IPS-NIHi11 (cell line): Measurements from ENCODE around the gene SMC1B.
"Not testable (repeated sequence)": the region's sequence is repeated elsewhere in the genome, so short reads cannot be mapped to it uniquely, and the experiment has no call there.

Experiments
- DNase-seq: peaks from one replicate; pipeline ENCODE4 v3.0.0; 2012; ENCODE audit warnings: mixed read lengths, low spot score

Gene SMC1B

DNA sequence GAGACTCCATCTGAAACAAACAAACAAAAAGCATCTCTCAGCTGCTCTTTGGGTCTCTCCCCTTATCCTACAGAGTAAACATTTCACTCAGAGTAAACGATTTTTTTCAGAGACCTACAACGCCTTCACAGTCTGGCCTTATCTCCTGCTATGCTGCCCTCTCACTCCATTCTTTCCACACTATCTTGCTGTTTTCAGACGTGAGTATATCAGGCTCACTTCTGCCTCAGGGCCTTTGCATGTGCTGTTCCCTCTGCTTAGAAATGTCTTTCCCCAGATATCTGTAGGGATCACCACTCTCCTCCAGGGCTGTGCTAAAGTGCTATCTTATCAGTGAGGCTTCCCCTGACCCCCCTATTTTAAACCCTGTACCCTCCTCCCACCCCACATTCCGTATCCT lies 6.6 kb upstream of the SMC1B start:
- no peak for DNase-seq

DNA sequence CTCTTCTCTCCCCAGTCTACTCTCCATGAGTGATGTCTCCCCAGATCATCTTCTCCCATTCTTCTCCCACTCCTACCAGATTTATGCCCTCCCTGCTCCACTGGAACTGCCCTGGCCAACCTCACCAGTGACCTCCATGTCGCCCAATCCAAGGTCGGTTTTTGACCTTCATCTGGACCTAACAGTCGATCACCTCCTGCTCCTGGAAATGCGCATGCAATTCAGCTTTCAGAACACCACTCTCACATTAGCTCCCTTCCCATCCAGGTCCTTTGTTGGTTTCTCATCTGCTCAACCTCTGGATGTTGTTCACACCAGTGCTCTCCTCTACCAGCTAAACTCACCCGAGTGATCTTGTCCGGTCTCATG lies 5.4 kb upstream of the SMC1B start:
- DNase-seq: no peak

GRCh38 chr22:45418056-45418769 lies 4.8 kb upstream of the SMC1B start:
- DNase-seq: no peak

DNA sequence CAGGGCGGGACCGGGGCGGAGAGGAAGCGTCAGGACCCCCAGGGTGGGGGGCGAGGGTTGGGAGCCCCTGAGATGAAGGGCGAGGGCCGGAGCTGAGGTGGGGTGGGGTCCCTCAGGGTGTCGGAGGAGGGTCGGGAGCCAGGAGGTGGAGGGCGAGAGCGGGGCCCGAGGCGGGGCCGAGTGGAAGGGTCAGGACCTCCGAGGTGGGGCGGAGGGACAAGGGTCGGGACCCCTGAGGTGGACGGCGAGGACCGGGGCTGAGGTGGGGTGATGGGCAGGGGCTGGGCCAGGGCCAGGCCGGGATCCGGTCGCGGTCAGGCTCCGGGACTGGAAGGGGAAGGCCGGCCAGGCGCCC lies 409 bp downstream of the SMC1B start:
- DNase-seq: no peak

DNA sequence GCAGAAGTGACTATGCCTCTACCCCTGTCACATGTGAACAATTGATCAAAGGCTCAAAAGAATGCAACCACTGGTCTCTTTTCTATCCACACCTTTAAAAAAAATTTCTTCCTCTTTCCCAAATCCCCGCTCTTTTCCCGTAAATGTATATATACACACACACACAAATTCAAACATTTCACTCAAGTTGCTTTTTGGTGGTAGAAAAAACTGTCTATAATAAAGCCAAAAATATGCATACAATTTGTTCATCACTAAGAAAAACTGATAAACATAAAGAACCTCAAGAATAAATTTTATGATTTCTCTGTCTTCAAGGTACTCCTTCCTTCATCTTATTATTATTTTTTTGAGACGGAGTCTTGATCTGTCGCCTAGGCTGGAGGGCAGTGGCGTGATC lies 5.6 kb downstream of the SMC1B start:
- DNase-seq: no peak

- no peak for DNase-seq
These were observed 10.9 kb downstream of the SMC1B start for GRCh38 chr22:45402466-45402985.

DNA sequence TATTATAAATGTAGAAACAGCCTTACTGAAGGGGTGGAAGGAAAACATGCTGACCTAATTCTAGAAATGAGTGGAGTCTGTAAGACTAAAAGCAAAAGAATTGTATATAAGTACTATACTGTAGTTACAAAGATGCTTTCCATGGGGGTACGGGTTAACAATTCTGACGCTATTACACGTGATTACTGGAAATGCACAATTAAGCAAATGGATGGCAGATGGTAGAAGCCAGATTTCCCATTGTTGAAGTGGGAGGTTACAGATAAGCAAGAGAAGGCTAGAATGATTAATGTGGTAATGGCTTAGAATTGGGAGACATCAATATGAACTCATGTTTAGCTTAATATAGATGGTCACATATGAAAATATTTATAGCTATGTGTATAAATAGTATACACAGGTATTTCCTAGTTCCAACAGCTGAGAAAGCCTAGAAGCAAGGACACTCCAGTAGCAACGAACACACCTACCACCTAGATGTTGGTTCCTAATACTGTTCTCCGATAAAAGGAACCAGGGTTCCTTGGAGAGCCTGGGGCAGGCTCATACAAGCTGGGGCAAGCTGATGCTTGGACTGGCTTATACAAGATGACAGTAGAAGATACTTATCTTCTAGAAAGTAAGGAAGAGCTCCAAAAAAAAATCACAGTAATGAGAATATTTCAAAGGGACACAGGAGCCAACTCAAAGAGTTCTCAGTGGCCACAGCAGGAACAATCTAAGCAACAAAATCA lies 13.5 kb downstream of the SMC1B start:
- no peak for DNase-seq

DNA sequence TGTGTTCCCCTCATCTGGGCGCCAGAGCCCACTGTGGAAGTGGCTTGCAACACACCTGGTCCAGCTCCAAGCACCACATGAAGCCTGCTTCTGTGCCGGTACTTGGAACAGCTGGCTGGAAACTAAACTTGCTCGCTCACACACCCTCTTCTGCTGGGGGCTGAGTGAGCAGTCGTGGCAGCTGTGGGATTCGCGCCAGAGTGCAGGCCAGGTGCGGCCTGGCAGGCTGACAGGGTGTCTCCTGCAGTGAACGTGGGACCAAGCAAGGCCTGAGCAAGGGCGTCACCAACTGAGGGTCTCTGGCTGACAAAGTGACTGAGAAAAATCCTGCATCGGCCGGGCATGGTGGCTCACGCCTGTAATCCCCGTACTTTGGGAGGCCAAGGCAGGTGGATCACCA lies 15.2 kb downstream of the SMC1B start:
- DNase-seq: no peak

GRCh38 chr22:45397806-45398205 lies 15.6 kb downstream of the SMC1B start:
- DNase-seq: no peak

DNA sequence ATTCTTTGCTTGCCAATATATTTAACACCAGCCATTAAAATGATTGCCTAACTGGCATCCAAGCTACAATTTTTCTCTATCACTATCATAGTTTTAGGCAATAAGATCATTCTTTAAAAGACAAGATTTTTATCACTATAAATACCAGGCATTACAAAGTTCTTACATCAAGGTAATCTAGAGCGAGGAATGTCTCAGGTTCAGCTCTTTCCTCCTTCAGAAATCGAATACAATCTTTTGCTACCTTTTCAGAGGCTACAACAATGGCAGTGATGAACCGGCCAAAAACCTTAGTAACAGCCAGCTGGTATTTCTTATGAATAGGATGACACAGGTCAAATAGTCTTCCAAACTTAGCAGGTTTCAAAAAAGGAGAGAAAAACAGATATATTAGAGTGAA lies 23.9 kb downstream of the SMC1B start:
- DNase-seq: no peak

GRCh38 chr22:45381348-45381747 lies 32.1 kb downstream of the SMC1B start:
- DNase-seq: no peak

- no peak for DNase-seq
These were observed 36.7 kb downstream of the SMC1B start for GRCh38 chr22:45376703-45377102.

- no peak for DNase-seq
These were observed 37.4 kb downstream of the SMC1B start for GRCh38 chr22:45376009-45376408.

- not testable (repeated sequence) for DNase-seq
These were observed 39.8 kb downstream of the SMC1B start for GRCh38 chr22:45373592-45373991.

- DNase-seq: no peak
These were observed 46.7 kb downstream of the SMC1B start for GRCh38 chr22:45366713-45367112.

GRCh38 chr22:45359627-45360026 lies 53.8 kb downstream of the SMC1B start:
- DNase-seq: no peak

DNA sequence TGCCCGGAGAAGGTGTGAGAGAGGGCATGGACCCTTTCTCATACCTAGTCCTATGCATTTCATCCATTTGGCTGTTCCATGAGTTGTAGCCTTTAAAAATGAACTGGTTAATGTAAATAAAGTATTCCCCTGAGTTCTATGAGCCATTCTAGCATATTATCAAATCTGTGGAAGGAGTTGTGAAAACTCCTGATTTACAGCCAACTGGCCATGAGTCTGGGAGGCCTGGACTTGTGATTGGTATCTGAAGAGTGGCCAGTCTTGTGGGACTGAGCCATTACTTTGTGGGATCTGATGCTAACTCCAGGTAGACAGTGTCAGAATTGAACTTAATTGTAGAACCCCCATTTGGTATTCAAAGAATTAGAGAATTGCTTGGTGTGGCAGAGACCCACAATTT lies 55.3 kb downstream of the SMC1B start:
- DNase-seq: no peak

DNA sequence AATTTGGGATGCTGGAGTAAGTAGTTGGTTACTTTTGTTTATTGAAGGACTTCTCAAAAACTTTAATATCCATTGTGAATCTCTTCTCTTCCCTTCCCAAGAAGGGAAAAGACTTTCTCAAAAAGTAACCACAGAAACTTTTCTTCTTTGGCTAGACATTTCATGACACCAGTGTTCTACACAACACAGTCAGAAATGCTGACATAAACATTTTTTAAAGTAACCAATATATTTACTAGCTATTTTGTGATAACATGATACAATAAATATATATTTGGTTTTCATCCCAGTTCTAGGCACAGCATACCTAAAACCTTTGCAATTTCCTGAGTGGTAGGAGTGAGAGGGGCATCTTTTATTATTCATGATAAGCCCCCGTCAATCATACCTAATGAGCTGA lies 55.9 kb downstream of the SMC1B start:
- DNase-seq: no peak

DNA sequence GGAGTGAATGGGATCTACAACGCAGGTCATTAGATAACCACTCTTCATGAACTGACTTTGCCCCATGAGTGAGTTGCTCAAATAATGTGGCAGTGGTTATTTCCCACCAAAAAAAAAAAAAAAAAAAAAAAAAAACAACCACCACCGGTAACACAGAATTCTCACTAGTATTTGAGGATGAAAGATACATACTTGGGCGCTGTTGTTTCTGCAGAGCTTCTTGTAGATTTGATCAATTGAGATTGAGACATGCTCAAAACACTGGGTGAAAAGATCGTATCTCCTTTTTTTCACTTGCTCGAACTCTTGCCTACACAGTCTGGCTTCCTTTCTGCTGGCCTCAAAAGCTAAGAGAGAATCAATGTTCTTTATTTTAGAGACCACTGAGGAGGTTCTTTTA lies 59.6 kb downstream of the SMC1B start:
- no peak for DNase-seq

- not testable (repeated sequence) for DNase-seq
These were observed 60.6 kb downstream of the SMC1B start for GRCh38 chr22:45352757-45353156.

GRCh38 chr22:45351956-45352355 lies 61.4 kb downstream of the SMC1B start:
- DNase-seq: no peak

- no peak for DNase-seq
These were observed 63.5 kb downstream of the SMC1B start for GRCh38 chr22:45349916-45350315.

DNA sequence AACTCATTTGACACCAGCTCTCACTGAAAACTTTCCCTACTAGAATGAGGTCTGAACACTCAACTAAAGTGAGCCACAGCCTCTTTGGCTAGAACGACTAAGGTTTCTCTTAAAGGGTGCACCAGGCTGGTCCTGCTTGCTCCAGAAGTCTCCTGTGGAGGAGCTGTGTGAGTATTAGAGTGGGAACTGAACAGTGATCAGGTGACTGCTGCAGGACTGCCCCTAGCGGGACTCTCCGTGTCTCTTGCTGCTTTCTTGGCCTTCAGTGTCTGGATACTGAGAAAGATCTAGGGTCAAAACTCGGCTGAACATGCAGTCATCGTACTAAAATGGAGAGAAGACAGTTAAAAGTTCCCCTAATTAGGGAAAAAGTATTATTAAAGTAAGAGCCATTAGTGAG lies 69.1 kb downstream of the SMC1B start:
- peak; percentile 47 for DNase-seq

DNA sequence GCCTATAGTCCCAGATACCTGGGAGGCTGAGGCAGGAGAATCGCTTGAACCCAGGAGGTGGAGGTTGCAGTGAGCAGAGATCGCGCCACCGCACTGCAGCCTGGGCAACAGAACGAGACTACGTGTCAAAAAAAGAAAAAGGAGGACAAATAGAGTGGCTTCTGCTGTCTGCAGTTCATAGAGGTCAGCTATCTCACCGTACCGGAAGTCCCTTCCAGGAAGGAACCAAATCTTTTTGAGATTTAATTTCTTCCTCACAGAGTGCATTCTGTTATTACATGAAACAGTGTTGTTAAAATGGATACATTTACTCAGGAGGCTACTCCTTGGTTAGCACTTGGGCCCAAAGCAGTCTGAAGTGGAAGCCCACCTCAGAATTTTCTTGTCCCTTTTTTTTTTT lies 70.3 kb downstream of the SMC1B start:
- DNase-seq: no peak
